Measurements from ENCODE around the gene KANK3.

DNA sequence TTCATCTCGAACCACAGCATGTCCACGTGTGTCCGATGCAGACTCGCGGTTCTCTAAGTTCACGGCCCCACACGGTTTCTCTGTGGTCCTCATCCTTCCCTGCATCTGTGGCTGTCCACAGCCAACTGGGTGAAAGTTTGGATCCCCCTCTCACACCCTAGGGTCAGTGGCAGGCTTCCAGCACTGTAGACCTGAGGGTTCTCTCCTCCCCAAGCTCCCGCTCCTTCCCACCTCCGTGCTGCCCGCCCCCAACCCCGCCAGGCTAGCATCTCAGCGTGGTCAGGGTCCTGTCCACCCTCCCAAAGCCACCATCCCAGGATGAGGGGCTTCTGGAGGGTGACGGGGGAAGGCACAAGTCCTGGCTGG is 23.9 kb upstream of the KANK3 start:
- TF ChIP-seq, protein P1, sequence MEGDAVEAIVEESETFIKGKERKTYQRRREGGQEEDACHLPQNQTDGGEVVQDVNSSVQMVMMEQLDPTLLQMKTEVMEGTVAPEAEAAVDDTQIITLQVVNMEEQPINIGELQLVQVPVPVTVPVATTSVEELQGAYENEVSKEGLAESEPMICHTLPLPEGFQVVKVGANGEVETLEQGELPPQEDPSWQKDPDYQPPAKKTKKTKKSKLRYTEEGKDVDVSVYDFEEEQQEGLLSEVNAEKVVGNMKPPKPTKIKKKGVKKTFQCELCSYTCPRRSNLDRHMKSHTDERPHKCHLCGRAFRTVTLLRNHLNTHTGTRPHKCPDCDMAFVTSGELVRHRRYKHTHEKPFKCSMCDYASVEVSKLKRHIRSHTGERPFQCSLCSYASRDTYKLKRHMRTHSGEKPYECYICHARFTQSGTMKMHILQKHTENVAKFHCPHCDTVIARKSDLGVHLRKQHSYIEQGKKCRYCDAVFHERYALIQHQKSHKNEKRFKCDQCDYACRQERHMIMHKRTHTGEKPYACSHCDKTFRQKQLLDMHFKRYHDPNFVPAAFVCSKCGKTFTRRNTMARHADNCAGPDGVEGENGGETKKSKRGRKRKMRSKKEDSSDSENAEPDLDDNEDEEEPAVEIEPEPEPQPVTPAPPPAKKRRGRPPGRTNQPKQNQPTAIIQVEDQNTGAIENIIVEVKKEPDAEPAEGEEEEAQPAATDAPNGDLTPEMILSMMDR (IDR thresholded peaks at IDR 0.05; ENCODE audit: low read length) = no peak
- TF ChIP-seq EZH2 (optimal IDR thresholded peaks at IDR 0.05; ENCODE audit: low read depth, low read length) (no peak), EZH2phosphoT487 (IDR thresholded peaks at IDR 0.05; ENCODE audit: low read length) (no peak)

Measured in MM.1S (cell line).